ENCODE results near the gene UQCRC1. TPM values are rescaled to one million over a fixed set of nuclear protein-coding genes. Genes with fewer than 3 reads are reported as not detected.

The UQCRC1 gene
- 308 and 352 TPM in 2 replicates for total RNA-seq
- polyA plus RNA-seq: 405 and 411 TPM in 2 replicates

DNA sequence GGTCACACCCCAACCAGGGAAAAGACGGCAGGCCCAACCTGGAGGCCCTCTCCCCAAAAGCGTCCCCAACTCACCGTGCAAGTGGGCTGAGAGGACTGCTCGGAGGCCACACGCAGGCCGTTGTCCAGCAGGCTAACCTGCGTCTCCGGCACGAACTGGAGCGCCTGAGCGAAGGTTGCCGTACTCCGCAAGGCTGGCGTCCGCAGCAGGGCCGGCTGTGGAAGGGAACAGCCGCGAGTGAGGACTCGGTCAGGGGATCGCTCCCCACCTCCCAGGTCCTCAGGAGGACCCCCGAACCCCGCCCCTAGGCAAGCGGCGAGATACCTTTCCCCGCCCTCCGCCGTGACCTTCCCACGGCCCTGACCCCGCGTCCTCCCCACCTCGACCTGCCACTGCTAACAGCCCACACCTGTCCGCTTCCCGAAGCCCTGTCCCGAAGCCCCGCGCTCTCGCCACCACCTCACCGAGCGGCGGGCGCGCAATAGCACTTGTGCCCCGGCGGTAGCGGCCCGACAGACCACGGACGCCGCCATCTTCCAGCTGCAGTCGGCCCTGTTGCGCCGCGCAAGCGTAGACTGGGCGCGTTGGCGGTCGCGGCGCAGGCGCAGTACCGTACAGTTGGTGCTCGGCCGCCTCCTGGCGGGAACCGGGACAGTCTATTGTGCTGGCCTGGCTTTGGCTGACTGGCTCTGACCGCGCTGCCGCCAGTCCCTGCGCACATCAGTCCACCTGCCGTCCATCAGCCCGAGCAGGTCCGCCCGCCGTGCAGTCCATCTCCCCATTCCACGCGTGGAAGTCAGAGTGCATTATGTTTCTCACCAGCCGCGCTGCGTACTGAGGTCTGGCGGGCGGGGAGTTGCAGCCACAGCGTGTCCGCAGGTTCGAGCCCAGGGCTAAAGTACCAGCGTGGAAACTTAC, at the start of gene UQCRC1:
Gene UQCRC1, minus strand, starts transcription at position 559 of the 918 bp plus-strand sequence. Its CDS starts 26 bp downstream, at position 533.
- peaks cover 13% of the 10 kb centered on the region for H3K4me1 ChIP-seq (ENCODE audit: insufficient read depth)
- peak within 1 kb of the TSS; percentile 87 for H3K4me2 ChIP-seq
- H4K20me1 ChIP-seq (ENCODE audit: insufficient read depth, poor library complexity, severe bottlenecking): no peaks in the 10 kb centered on the region
- no peaks in the 10 kb centered on the region for H3K9me2 ChIP-seq (replicated peaks; ENCODE audit: insufficient read depth)
- no peaks in the 10 kb centered on the region for H3K9me3 ChIP-seq (ENCODE audit: low read depth)
- DNase-seq (ENCODE audit: low spot score): peak; percentile 97
- WGBS (ENCODE audit: low lambda C conversion rate, missing lambda C conversion rate): 1% methylated on average over 68 of the region's 86 CpGs
- peak within 1 kb of the TSS; percentile 78 for H3K4me3 ChIP-seq
- H3K27me3 ChIP-seq: no peaks in the 10 kb centered on the region
- H3K36me3 ChIP-seq (replicated peaks; ENCODE audit: insufficient read depth, low read depth): no peaks in the 10 kb centered on the region
- TF ChIP-seq, protein P1, sequence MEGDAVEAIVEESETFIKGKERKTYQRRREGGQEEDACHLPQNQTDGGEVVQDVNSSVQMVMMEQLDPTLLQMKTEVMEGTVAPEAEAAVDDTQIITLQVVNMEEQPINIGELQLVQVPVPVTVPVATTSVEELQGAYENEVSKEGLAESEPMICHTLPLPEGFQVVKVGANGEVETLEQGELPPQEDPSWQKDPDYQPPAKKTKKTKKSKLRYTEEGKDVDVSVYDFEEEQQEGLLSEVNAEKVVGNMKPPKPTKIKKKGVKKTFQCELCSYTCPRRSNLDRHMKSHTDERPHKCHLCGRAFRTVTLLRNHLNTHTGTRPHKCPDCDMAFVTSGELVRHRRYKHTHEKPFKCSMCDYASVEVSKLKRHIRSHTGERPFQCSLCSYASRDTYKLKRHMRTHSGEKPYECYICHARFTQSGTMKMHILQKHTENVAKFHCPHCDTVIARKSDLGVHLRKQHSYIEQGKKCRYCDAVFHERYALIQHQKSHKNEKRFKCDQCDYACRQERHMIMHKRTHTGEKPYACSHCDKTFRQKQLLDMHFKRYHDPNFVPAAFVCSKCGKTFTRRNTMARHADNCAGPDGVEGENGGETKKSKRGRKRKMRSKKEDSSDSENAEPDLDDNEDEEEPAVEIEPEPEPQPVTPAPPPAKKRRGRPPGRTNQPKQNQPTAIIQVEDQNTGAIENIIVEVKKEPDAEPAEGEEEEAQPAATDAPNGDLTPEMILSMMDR (IDR thresholded peaks at IDR 0.05; ENCODE audit: poor library complexity): peak; percentile 62
- TF ChIP-seq EZH2 (IDR thresholded peaks at IDR 0.05; ENCODE audit: borderline replicate concordance) (no peak), EZH2phosphoT487 (IDR thresholded peaks at IDR 0.05; ENCODE audit: low read depth, severe bottlenecking, unreplicated experiment) (no peak)
- H2AFZ ChIP-seq: peak within 1 kb of the TSS; percentile 91
- peaks cover 38% of the 10 kb centered on the region for H3K79me2 ChIP-seq
- peak within 1 kb of the TSS; percentile 90 for H3K27ac ChIP-seq

DNA sequence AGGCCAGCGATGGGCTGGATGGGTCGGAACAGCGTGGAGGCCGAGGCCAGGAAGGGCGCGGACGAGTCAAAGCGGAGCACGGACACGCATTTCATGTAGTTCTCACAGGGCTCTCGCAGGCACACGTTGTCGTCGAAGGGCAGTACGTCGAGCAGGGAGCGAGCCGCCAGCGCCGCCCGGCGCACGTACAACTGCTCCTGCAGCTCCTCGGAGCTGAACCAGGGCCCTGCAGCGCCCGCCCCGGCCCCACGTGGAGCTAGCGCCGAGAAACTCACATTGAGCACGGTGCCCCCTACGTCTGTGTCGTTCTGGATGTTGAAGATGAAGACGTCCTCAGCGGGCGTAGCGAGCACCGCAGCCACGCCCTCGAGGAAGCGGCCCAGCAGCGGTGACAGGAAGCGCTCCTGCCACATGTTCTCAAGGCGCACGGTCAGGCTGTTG, 47.4 kb upstream of the UQCRC1 start:
- Histone ChIP-seq H3K4me1 (ENCODE audit: insufficient read depth) (no peaks in the 10 kb centered on the region), H3K79me2 (no peaks in the 10 kb centered on the region), H3K9me2 (replicated peaks; ENCODE audit: insufficient read depth) (no peaks in the 10 kb centered on the region), H4K20me1 (ENCODE audit: insufficient read depth, poor library complexity, severe bottlenecking) (no peaks in the 10 kb centered on the region), H3K27me3 (no peaks in the 10 kb centered on the region), H3K36me3 (replicated peaks; ENCODE audit: insufficient read depth, low read depth) (no peaks in the 10 kb centered on the region), H3K9me3 (ENCODE audit: low read depth) (no peaks in the 10 kb centered on the region), H3K27ac (no peak overlapping the region), H3K4me2 (peak overlapping the region; percentile 89), H2AFZ (peak overlapping the region; percentile 51), H3K4me3 (no peak overlapping the region)
- no peak for DNase-seq (ENCODE audit: low spot score)
- 89% methylated on average over 45 of the region's 45 CpGs for WGBS (ENCODE audit: low lambda C conversion rate, missing lambda C conversion rate)
- TF ChIP-seq EZH2phosphoT487 (IDR thresholded peaks at IDR 0.05; ENCODE audit: low read depth, severe bottlenecking, unreplicated experiment) (no peak), EZH2 (IDR thresholded peaks at IDR 0.05; ENCODE audit: borderline replicate concordance) (no peak)
- TF ChIP-seq, protein P1 (IDR thresholded peaks at IDR 0.05; ENCODE audit: poor library complexity): no peak

DNA sequence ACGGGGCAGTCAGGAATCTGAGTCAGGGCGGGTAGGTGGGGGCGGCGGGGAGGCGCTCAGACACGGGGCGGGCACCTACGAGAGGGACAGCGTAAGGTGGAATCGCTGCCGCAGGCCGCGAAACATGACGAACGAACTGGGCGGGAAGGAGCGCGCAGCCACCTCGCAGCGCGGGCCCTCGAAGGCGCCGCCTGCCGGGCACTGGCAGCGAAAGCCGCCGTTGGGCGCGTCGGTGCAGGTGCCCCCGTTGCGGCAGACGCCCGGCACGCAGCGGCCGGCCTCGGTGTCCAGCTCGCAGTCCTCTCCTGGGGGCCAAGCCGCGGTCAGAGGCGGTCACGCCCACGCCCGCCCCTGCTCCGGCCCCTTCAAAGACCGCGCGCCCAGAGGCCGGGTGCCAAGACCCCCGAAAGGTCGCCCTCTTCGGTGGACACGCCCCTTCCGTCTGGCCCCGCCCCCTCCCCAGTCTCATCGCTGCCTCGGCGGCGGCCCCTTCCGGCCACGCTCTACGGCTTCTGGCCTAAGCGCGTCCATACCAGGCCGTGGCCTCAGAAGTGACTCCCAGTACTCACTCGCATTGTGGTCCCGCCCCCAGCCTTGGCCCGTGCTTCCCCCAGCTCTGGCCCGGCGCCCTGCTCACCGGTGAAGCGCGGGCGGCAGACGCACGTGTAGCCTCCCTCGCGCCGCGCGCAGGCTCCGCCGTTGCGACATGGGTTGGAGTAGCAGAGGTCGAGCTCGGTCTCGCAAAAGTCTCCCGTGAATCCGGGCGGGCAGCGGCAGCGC, 46.8 kb upstream of the UQCRC1 start:
- Histone ChIP-seq H3K4me2 (peak overlapping the region; percentile 89), H3K4me1 (ENCODE audit: insufficient read depth) (no peaks in the 10 kb centered on the region), H3K27ac (no peak overlapping the region), H3K79me2 (no peaks in the 10 kb centered on the region), H3K27me3 (no peaks in the 10 kb centered on the region), H2AFZ (peak overlapping the region; percentile 51), H3K9me3 (ENCODE audit: low read depth) (no peaks in the 10 kb centered on the region), H4K20me1 (ENCODE audit: insufficient read depth, poor library complexity, severe bottlenecking) (no peaks in the 10 kb centered on the region), H3K36me3 (replicated peaks; ENCODE audit: insufficient read depth, low read depth) (no peaks in the 10 kb centered on the region), H3K9me2 (replicated peaks; ENCODE audit: insufficient read depth) (no peaks in the 10 kb centered on the region), H3K4me3 (no peak overlapping the region)
- peak; percentile 90 for DNase-seq (ENCODE audit: low spot score)
- WGBS (ENCODE audit: low lambda C conversion rate, missing lambda C conversion rate): 39% methylated on average over 42 of the region's 94 CpGs
- TF ChIP-seq EZH2 (IDR thresholded peaks at IDR 0.05; ENCODE audit: borderline replicate concordance): no peak
- no peak for TF ChIP-seq EZH2phosphoT487 (IDR thresholded peaks at IDR 0.05; ENCODE audit: low read depth, severe bottlenecking, unreplicated experiment)
- TF ChIP-seq, protein P1 (IDR thresholded peaks at IDR 0.05; ENCODE audit: poor library complexity): peak; percentile 63
